ENCODE results near the gene HPCA. TPM values are rescaled to one million over a fixed set of nuclear protein-coding genes. Genes with fewer than 3 reads are reported as not detected.

HPCA gene
- total and polyA plus RNA-seq, 2 of the 13 experiments (the other 11 are each of a cell fraction or from before 2014, with no cell fraction given): not detected

- DNase-seq (ENCODE audit: low spot score) (no peak), FAIRE-seq (no peak), ATAC-seq (no peak)
- Histone ChIP-seq H3K27me3 (ENCODE audit: control insufficient read depth in 1 of 2, insufficient read depth in 2 of 2, low read length in 2 of 2) (peaks cover 10 to 68% of the 10 kb centered on the region in 2 experiments; a peak in 4 of 5 replicates), H3K4me3 (replicated peaks in 1 of 3; ENCODE audit: insufficient read depth in 1 of 3, low read depth in 2 of 3, low read length in 3 of 3) (no peak overlapping the region), H3K36me3 (replicated peaks in 1 of 2; ENCODE audit: control insufficient read depth in 1 of 2, insufficient read depth in 2 of 2, low read length in 2 of 2) (no peaks in the 10 kb centered on the region), H4K20me1 (ENCODE audit: insufficient read depth, low read length) (0 out of 2 replicates have a peak, but pooled peaks cover 4% of the 10 kb centered on the region), H3K9me3 (ENCODE audit: low read length) (no peaks in the 10 kb centered on the region), H3K9ac (ENCODE audit: insufficient read depth, low read depth, low read length) (no peak overlapping the region), H3K4me2 (ENCODE audit: low read depth, low read length) (no peak overlapping the region), H3K79me2 (ENCODE audit: insufficient read depth, low read length) (no peaks in the 10 kb centered on the region), H3K4me1 (ENCODE audit: insufficient read depth, low read length) (no peaks in the 10 kb centered on the region), H2AFZ (ENCODE audit: low read length) (no peak overlapping the region), H3K27ac (ENCODE audit: extremely low read length, insufficient read depth, low read length) (no peak overlapping the region)
- WGBS (ENCODE audit: low lambda C conversion rate): 25% methylated on average over 2 of the region's 3 CpGs
- no TSS peak for BruUV-seq (replicated peaks)
- in situ Hi-C loops (cut with HindIII; ENCODE audit: extremely low pct_ligation_motif_present, low pct_unique_long_range_greater_than_20kb): no loop called here
- ChIA-PET POLR2A (no interaction called here), CTCF (ENCODE audit: low intra/inter-chr PET ratio, low total read pairs) (no interaction called here)
- intact Hi-C loops (cut with micrococcal nuclease; ENCODE audit: unreplicated experiment): no loop called here
- no peak for TF ChIP-seq HBP1 (CRISPR knock-in tag; IDR thresholded peaks at IDR 0.05; ENCODE audit: low read depth)
- no peak for TF ChIP-seq ZBTB10 (CRISPR knock-in tag; IDR thresholded peaks at IDR 0.05; ENCODE audit: borderline replicate concordance)
- no peak for TF ChIP-seq TOE1 (CRISPR knock-in tag; IDR thresholded peaks at IDR 0.05)
- TF ChIP-seq MTF2 (CRISPR knock-in tag; IDR thresholded peaks at IDR 0.05; ENCODE audit: borderline replicate concordance): no peak
- no peak for TF ChIP-seq GMEB2 (CRISPR knock-in tag; IDR thresholded peaks at IDR 0.05; ENCODE audit: low read depth)
- no peak for TF ChIP-seq MLXIP (CRISPR knock-in tag; IDR thresholded peaks at IDR 0.05; ENCODE audit: borderline replicate concordance)
These were observed 1.8 kb downstream of the HPCA start for GRCh38 chr1:32888134-32888533.
